NCI-H2171 (cell line): ENCODE measurements around the gene ATF4.

Experiments
- DNase-seq: peaks from one replicate; lab custom pipeline; 2025; lab: John Stamatoyannopoulos, UW

Gene ATF4, protein sequence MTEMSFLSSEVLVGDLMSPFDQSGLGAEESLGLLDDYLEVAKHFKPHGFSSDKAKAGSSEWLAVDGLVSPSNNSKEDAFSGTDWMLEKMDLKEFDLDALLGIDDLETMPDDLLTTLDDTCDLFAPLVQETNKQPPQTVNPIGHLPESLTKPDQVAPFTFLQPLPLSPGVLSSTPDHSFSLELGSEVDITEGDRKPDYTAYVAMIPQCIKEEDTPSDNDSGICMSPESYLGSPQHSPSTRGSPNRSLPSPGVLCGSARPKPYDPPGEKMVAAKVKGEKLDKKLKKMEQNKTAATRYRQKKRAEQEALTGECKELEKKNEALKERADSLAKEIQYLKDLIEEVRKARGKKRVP

DNA sequence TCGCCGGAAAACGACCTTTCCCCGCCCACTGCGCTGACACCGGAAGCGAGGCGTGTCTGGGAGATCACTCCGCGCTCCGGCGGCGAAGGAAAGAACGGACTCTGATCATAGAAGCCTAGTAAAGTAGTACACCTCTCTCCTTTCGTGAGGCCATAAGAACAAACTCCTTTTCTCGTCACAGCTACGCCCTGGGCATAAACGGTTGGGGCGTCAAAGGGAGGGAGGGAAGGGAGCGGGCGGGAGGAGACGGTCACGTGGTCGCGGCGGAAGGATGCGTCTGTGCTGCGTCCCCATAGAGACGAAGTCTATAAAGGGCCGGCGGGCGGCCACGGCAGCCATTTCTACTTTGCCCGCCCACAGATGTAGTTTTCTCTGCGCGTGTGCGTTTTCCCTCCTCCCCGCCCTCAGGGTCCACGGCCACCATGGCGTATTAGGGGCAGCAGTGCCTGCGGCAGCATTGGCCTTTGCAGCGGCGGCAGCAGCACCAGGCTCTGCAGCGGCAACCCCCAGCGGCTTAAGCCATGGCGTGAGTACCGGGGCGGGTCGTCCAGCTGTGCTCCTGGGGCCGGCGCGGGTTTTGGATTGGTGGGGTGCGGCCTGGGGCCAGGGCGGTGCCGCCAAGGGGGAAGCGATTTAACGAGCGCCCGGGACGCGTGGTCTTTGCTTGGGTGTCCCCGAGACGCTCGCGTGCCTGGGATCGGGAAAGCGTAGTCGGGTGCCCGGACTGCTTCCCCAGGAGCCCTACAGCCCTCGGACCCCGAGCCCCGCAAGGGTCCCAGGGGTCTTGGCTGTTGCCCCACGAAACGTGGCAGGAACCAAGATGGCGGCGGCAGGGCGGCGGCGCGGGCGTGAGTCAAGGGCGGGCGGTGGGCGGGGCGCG, at the start of gene ATF4:
Gene ATF4 (plus strand): TSS at position 337 of the 880 bp plus-strand sequence. CDS start 884 bp downstream, outside the sequence.
- DNase-seq = peak; percentile 95

DNA sequence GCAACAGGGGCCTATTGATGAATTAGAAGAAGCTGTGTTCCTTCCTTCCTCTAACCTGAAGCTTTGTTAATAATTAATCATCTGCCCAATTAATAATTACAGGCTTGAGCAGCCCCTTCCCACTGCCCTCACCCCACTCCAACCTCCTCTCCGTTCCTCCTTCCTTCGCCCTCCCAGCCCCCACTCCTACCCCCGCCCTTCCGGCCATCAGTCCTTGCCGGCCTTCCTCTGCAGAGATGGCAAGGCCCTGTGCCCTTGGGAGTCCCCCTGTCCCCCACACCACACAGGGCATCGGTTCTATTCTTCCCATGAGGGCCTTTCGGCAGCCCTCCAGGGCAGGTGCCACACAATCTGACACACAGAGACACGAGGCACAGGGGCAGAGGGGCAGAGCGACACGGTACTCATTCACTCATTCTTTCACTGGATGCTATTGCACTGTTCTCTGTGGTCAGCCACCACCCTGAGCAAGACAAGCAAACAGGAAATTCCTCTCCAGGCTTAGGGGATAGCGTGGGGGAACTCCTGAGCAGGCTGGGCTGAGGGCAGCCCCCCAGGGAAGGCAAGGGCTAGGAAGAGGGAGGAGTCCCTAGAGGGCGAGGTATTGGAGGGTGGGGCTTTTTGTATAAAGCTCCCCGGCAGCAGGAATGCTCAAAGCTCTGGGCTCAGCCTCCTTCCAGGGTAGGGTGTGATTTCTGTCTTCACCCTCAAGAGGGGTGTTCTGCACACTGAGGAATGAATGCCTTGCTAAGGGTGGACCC, 48.8 kb upstream of the ATF4 start:
- no peak for DNase-seq

DNA sequence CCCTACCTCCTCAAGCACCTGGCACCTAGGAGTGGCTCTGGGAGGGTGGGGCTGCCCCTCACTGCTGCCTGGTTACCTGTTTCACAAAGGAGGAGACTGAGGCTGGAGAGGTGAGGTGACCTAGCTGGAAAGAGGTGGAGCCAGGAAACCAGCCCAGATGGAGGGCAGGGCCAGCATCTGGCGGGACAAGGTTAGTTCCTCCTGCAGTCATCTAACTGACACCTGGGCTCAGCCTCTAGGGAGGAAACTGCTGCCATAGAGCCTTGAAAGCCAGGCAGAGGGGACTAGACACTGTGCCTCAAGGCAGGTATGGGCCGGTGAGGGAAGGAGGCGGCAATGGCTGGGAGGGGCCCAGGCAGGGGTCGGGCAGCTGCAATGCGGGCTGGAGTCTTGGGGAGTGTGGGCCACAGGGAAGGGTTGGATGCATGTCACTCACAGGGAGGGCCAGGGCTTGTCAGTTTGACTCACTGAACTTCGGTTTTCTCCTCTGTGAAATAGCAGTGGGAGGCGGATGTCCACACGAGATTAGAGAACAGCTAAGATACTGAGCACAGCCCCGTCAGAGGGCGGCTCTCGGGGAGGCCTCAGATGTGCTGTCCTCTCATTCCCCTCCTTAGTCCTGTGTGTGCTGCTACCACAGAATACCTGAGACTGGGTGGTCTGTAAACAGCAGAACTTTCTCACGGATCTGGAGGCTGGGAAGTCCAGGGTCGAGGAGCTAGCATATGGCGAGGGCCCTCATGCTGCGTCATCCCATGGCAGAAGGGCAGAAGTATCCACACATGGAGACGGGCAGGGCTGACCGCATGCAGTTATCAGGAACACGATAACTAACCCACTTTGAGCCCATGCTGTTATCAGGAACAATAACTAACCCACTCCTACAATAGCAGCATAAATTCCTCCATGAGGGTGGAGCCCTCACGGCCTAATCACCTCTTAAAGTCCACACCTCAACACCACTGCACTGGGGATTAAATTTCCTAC, 47.5 kb upstream of the ATF4 start:
- peak; percentile 74 for DNase-seq

DNA sequence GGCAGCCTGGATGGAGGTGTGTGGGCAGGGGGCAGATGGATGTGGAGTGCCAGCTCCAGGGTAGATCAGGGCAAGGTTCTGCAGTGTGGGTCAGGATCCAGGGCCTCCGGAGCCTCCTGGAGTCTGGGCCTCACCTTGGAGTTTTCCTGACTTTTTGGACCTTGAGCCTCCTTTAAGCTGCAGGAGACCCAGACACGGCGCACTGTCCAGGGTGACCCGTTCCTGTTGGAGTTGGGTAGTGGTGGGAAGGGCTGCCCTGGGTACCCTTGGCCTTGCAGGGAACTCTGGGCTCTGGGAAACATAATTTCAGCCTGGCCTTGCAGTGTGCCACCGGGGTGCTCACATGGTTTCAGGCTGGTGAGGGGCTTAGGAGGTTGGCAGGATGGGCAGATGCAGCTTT, 46.5 kb upstream of the ATF4 start:
- no peak for DNase-seq

DNA sequence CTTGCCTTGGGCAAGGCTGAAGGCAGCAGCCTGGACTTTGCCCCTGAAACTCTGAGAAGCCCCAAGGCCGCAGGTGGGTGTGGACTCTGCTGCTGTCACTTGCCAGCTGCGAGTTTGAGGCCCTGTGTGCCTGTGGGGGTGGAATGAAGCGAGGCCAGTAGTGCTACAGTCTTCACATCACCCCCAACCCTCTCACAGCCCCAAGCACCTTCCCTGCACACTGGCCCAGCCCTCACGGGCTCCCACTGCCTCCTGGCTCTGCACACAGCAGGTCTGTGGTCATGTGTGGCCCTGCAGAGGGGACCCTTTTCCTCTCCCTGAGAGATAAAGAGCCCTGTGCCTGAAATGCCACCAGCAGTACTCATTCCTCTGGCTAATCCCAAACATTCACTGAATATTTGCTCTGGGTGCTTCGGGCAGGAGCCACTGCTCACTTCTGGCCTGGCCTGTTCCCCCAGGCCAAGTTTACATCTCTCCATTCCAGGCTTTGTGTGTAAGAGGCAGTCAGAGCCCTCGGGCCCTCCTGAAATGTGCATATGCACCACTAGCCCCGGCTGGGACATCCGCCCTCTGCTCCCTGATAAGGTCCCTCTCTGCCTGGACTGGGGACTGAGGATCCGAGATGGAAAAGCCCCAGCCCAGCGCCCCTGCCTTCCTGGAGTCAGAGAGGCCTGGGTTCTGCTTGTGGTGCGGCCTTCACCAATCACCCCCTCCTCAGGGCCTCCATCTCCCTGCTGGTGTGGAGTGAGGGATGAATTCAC, 45.8 kb upstream of the ATF4 start:
- DNase-seq = no peak

DNA sequence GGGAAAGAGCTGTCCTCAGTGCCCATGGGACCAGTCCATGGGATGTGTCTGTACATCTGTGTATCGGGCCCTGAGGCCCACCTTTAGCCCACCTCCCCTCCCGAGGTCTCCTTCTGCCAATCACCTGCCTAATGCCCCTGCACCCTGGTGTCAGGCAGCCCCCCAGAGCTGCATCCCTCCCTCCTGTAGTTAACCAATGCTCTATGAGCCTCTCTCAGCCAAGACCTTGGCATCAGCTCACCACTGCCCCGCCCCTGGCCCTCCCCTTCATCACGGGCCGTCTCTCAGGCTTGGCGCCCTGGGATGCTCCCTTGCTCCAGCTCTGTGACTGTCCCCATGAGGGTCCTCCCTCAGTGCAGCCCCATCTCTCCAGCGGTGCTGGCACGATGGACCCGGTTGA, 45.0 kb upstream of the ATF4 start:
- no peak for DNase-seq

DNA sequence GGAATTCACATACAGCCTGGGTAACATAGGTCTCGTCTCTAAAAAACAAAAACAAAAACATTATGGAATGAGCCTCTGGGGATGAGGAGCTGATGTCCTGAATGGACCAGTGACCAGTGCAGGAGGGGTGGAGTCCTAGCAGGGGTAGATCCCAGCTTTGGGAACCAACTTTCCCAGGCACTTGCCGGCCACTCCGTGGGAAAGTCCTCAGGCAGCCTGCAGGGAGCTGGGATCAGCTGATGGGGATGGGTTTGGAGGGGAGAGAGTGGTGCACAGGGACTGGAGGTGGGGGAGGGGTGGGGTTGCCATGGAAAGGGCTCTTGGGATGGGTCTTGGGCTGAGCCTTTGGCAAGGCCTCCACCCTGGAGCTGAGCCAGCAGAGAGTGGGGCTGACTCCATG, 44.5 kb upstream of the ATF4 start:
- DNase-seq = no peak

DNA sequence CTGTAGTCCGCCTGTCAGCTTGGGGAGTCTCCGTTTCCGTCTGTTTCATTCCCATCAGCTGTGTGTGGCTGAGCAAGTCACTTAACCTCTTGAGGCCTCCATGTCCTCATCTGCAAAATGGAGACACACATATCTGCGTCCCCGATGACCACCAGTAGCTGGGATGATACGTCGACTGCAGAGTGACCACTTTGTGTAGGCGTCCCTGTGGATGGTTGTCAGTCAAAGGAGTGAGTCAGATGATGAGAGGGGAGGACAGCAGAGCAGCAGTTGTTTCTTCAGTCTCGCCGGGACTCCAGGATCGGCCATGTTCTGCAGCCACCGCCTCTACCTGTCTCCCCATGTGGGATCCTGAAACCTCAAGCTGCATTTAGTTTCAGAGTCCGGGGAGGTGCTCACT, 43.7 kb upstream of the ATF4 start:
- no peak for DNase-seq

DNA sequence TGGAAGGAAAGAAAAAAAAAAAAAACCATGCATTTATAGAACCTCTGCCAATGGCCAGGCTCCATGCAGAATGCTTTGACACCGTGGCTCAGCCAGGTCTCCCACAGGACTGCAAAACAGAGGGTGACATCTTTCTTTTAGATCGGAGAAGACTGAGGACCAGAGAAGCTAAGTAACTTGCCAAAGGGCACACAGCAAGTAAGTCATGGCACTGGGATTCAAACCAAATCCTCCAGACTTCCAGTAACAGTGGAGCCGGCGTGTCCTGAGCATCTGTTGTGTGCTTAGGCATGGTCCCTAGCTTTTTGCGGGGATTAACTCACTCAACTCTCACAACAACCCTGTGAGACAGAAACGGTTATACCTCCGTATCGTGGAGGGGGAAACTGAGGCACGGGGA, 42.8 kb upstream of the ATF4 start:
- DNase-seq = no peak

DNA sequence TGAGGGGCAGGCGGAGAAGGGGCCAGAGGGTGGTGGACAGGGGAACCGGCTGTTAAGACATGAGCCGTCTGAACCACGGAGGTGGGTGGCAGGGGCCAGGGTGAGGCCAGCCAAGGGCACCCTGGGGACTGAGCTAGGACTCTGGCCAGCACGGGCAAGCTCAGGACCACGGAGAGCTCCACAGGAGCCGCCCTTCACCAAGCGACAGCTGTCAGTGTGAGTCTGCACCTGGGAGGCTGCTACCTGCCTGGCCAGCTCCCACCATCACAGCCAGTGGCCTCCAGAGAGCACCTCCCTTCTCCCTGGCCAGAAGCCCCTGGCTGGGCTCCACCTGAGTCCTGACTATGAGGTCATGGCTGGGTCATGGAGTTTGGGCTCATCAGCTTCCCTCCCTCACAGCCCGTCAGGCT, 41.9 kb upstream of the ATF4 start:
- DNase-seq = no peak

DNA sequence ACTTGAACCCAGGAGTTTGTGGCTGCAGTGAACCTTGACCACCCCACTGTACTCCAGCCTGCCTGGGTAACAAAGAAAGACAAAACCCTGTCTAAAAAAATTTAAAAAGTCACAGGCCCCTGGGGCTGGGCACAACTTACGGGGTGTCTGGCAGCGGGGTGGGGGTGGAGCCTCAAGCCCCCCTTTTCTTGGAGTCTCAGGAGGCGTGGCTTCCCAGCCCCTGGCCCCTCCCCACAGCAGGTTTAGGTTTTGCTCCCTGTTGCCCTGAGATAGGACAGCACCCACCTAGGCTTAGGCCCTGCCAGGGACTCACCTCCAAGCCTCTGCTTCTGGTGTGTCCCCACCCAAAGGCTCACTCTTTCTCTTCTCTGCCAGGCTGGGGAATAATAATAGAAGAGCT, 41.1 kb upstream of the ATF4 start:
- no peak for DNase-seq

DNA sequence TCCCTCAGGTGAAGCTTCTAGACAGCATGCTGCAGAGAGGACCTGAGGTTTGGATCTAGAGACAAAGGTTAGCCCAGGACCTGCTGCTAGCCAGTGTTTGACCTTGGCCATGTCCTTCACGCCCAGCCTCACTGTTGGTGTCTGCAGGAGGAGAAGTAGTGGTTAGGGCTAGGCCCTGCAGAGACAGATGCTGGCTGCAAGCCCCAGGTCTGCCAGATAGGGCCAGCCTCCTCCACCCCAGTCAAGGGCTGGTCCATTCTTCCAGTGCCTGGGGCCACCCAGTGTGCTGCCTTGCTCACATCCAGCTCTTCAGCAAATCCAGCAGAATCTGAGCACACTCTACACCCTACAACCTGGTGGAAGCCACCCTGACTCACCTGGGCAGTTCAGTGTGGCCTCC, 39.8 kb upstream of the ATF4 start:
- DNase-seq = no peak

DNA sequence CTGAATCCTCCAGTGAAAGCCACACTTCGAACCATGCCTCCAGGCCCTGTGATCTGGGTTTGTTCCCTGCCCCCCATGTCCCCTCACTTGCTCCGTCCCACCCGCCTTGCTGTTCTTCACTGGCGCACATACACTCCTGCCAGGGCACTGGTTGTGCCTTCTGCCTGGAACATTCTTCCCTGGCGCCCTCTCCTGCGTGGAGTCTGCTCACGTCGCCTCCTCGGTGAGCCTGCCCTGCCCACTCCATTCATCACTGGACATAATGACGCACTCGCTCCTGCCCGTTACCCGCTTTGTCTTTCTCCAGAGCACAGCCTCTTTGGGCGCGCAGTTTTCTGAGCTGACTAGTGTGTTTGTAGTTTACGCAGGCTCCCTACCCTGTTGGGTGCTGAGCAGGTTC, 39.3 kb upstream of the ATF4 start:
- no peak for DNase-seq

DNA sequence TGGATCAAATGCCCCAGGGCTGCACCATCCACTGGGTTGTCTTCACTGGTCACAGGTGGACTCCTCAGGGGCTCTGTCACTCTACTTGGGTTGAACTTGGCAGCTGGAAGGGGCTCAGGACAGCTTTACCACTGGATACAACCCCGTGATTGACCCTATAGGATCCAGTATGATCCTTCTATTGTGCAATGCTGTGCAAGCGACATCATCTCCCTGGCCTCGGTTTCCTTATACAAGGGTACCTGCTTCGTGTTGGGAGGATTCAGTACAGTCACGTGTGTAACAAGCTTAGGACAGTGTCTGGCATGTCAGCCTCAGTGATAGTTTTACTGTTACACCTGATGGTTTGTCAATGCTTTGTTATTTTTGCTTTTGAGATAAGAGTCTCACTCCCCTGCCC, 38.8 kb upstream of the ATF4 start:
- no peak for DNase-seq

DNA sequence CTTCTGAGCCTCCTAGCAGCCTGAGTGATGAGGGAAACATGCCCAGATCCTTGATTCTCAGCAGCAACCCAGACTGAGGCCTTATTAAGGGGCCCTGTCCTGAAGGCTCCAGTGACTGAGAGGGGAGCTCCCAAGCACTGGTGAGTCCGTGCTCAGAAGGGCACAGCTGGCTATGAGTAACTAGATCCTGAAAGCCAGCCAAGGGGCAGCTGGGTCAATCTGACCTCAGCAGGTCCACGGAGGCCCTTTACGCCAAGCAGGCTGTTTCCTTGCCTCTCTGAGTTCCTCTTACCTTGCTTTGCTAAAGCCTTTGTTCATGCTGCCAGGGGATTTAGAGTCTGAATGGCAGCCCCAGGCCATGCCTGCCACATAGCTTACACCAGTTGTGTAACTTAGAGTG, 37.6 kb upstream of the ATF4 start:
- no peak for DNase-seq

DNA sequence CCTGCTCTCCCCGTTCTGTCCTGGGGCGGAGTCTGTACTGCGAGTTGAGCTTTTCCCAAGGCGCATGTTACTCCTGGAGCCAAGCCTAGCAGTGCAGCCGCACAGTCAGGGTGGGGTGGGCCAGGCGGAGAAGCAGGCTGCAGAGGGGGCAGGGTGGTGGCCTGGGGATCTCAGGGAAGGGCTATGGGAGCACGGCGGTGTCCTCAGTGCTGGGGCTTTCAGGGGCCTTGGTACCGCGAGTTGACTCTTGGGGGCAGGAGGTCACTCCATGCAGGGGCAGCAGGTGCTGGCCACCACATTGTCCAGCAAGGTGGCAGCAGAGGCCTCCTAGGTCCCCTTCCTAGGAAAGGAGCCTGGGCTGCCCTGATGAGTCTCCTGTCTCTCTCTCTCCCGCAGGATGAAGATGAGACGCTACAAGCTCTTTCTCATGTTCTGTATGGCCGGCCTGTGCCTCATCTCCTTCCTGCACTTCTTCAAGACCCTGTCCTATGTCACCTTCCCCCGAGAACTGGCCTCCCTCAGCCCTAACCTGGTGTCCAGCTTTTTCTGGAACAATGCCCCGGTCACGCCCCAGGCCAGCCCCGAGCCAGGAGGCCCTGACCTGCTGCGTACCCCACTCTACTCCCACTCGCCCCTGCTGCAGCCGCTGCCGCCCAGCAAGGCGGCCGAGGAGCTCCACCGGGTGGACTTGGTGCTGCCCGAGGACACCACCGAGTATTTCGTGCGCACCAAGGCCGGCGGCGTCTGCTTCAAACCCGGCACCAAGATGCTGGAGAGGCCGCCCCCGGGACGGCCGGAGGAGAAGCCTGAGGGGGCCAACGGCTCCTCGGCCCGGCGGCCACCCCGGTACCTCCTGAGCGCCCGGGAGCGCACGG, 33.2 kb upstream of the ATF4 start:
- DNase-seq = no peak

DNA sequence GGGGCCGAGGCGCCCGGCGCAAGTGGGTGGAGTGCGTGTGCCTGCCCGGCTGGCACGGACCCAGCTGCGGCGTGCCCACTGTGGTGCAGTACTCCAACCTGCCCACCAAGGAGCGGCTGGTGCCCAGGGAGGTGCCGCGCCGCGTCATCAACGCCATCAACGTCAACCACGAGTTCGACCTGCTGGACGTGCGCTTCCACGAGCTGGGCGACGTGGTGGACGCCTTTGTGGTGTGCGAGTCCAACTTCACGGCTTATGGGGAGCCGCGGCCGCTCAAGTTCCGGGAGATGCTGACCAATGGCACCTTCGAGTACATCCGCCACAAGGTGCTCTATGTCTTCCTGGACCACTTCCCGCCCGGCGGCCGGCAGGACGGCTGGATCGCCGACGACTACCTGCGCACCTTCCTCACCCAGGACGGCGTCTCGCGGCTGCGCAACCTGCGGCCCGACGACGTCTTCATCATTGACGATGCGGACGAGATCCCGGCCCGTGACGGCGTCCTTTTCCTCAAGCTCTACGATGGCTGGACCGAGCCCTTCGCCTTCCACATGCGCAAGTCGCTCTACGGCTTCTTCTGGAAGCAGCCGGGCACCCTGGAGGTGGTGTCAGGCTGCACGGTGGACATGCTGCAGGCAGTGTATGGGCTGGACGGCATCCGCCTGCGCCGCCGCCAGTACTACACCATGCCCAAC, 32.4 kb upstream of the ATF4 start:
- DNase-seq = no peak

DNA sequence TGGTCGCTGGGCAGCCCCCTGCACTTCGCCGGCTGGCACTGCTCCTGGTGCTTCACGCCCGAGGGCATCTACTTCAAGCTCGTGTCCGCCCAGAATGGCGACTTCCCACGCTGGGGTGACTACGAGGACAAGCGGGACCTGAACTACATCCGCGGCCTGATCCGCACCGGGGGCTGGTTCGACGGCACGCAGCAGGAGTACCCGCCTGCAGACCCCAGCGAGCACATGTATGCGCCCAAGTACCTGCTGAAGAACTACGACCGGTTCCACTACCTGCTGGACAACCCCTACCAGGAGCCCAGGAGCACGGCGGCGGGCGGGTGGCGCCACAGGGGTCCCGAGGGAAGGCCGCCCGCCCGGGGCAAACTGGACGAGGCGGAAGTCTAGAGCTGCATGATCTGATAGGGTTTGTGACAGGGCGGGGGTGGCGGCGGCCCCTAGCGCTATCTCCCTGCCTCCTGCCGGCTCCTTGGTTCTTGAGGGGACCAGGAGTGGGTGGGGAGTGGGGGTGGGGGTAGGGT, 31.7 kb upstream of the ATF4 start:
- DNase-seq = no peak
